WTC11 (cell line): ENCODE data around the gene ASIC5. TPM values are rescaled to one million over a fixed set of nuclear protein-coding genes. Genes with fewer than 3 reads are reported as not detected.

Source experiments
- ATAC-seq: fragments of 200-7000 bp; cut with Tn5 transposase; 2 replicates; pipeline ENCODE4 v1.10.0; 2021; ENCODE audit warnings: mild to moderate bottlenecking, moderate library complexity
- CTCF ChIA-PET: fragments of 300-600 bp; sonication (Branson Sonifier 250); formaldehyde crosslinking; loops from one replicate; lab custom pipeline; 2021; ENCODE audit warnings: antibody characterized with exemption; lab: Charles Lee
- POLR2A ChIA-PET: fragments of 350-600 bp; sonication (Branson Sonifier 250); formaldehyde crosslinking; loops from one replicate; lab custom pipeline; 2021; ENCODE audit warnings: antibody characterized with exemption; lab: Charles Lee
- DNase-seq: peaks from one replicate; pipeline ENCODE4 v3.0.0; 2021; ENCODE audit warnings: low spot score
- H3K27ac Mint-ChIP-seq: 2 replicates; pipeline ENCODE4 v1.8.0; 2021; ENCODE audit warnings: mixed read lengths
- H3K27me3 Mint-ChIP-seq: 2 replicates; pipeline ENCODE4 v1.8.0; 2021; ENCODE audit warnings: low read depth, mild to moderate bottlenecking, moderate library complexity, mixed read lengths
- H3K36me3 Mint-ChIP-seq: 2 replicates; pipeline ENCODE4 v1.8.0; 2021; ENCODE audit warnings: mixed read lengths
- H3K4me1 Mint-ChIP-seq: 2 replicates; pipeline ENCODE4 v1.8.0; 2022; ENCODE audit warnings: mixed read lengths
- H3K4me3 Mint-ChIP-seq: 2 replicates; pipeline ENCODE4 v1.8.0; 2021; ENCODE audit warnings: mild to moderate bottlenecking, moderate library complexity, mixed read lengths
- H3K9me3 Mint-ChIP-seq: 2 replicates; pipeline ENCODE4 v1.8.0; 2021; ENCODE audit warnings: mixed read lengths
- ARID4B ChIP-seq: sonication (generic); formaldehyde crosslinking; IDR thresholded peaks from 2 replicates; pipeline ENCODE4 v1.8.0; 2023; ENCODE audit warnings: missing genetic modification reagents, mild to moderate bottlenecking, borderline replicate concordance
- ATF2 ChIP-seq: sonication (generic); formaldehyde crosslinking; IDR thresholded peaks from 2 replicates; pipeline ENCODE4 v1.8.1; 2022; ENCODE audit warnings: low read depth, missing genetic modification reagents, borderline replicate concordance
- ESRRA ChIP-seq: sonication (generic); formaldehyde crosslinking; IDR thresholded peaks from 2 replicates; pipeline ENCODE4 v1.8.1; 2022; ENCODE audit warnings: mild to moderate bottlenecking, missing genetic modification reagents, borderline replicate concordance
- FOXP1 ChIP-seq: sonication (generic); formaldehyde crosslinking; IDR thresholded peaks from 2 replicates; pipeline ENCODE4 v1.8.0; 2022; ENCODE audit warnings: missing genetic modification reagents, mild to moderate bottlenecking, moderate library complexity, borderline replicate concordance
- HMGA2 ChIP-seq: fragments of 250-450 bp; sonication (Bioruptor Pico); IDR thresholded peaks from 2 replicates; pipeline ENCODE4 v1.4.0; 2021; ENCODE audit warnings: mild to moderate bottlenecking, moderate library complexity
- JUN ChIP-seq: sonication (generic); formaldehyde crosslinking; IDR thresholded peaks from 2 replicates; pipeline ENCODE4 v1.8.0; 2023; ENCODE audit warnings: mild to moderate bottlenecking, missing genetic modification reagents
- NFYB ChIP-seq: sonication (generic); formaldehyde crosslinking; conservative IDR thresholded peaks from 2 replicates; pipeline ENCODE4 v1.8.0; 2022; ENCODE audit warnings: low read depth, missing genetic modification reagents
- NR2C2 ChIP-seq: sonication (generic); formaldehyde crosslinking; IDR thresholded peaks from 2 replicates; pipeline ENCODE4 v1.8.0; 2022; ENCODE audit warnings: mild to moderate bottlenecking, missing genetic modification reagents
- RELA ChIP-seq: sonication (generic); formaldehyde crosslinking; IDR thresholded peaks from 2 replicates; pipeline ENCODE4 v1.8.1; 2022; ENCODE audit warnings: missing genetic modification reagents, mild to moderate bottlenecking, borderline replicate concordance
- RORB ChIP-seq: fragments of 250-450 bp; sonication (Bioruptor Pico); IDR thresholded peaks from 2 replicates; pipeline ENCODE4 v1.9.0; 2021; ENCODE audit warnings: mild to moderate bottlenecking
- SMAD4 ChIP-seq: sonication (generic); formaldehyde crosslinking; IDR thresholded peaks from 2 replicates; pipeline ENCODE4 v1.8.0; 2022; ENCODE audit warnings: mild to moderate bottlenecking, missing genetic modification reagents
- TEAD1 ChIP-seq: sonication (generic); formaldehyde crosslinking; IDR thresholded peaks from 2 replicates; pipeline ENCODE4 v1.8.0; 2022; ENCODE audit warnings: mild to moderate bottlenecking, missing genetic modification reagents
- TEAD4 ChIP-seq: sonication (generic); formaldehyde crosslinking; IDR thresholded peaks from 2 replicates; pipeline ENCODE4 v1.8.0; 2022; ENCODE audit warnings: mild to moderate bottlenecking, missing genetic modification reagents
- ZMAT4 ChIP-seq: fragments of 250-450 bp; sonication (Bioruptor Pico); IDR thresholded peaks from 2 replicates; pipeline ENCODE4 v1.9.0; 2021; ENCODE audit warnings: mild to moderate bottlenecking
- ZNF219 ChIP-seq: sonication (generic); formaldehyde crosslinking; IDR thresholded peaks from 2 replicates; pipeline ENCODE4 v1.8.0; 2023; ENCODE audit warnings: missing genetic modification reagents, mild to moderate bottlenecking, borderline replicate concordance
- ZNF232 ChIP-seq: sonication (generic); formaldehyde crosslinking; IDR thresholded peaks from 2 replicates; pipeline ENCODE4 v1.8.0; 2022; ENCODE audit warnings: mild to moderate bottlenecking, missing genetic modification reagents
- ZNF396 ChIP-seq: fragments of 250-450 bp; sonication (Bioruptor Pico); IDR thresholded peaks from 2 replicates; pipeline ENCODE4 v1.8.0; 2021; ENCODE audit warnings: mild to moderate bottlenecking, moderate library complexity, borderline replicate concordance
- ZNF416 ChIP-seq: fragments of 250-450 bp; sonication (Bioruptor Pico); IDR thresholded peaks from 2 replicates; pipeline ENCODE4 v1.9.0; 2021; ENCODE audit warnings: mild to moderate bottlenecking, inconsistent platforms
- ZSCAN18 ChIP-seq: fragments of 250-450 bp; sonication (Bioruptor Pico); IDR thresholded peaks from 2 replicates; pipeline ENCODE4 v2.1.2; 2022; ENCODE audit warnings: mild to moderate bottlenecking, moderate library complexity
- total RNA-seq: library from RNA; stranded (reverse); gene quantifications from 3 replicates; pipeline ENCODE4 v1.2.3, GENCODE V29; 2021
- TF ChIP-seq, protein P1 (sequence below): sonication (generic); formaldehyde crosslinking; IDR thresholded peaks from 2 replicates; pipeline ENCODE4 v1.8.1; 2023; ENCODE audit warnings: mild to moderate bottlenecking, missing genetic modification reagents
- TF ChIP-seq, protein P2 (sequence below): sonication (generic); formaldehyde crosslinking; IDR thresholded peaks from 2 replicates; pipeline ENCODE4 v1.8.1; 2022; ENCODE audit warnings: mild to moderate bottlenecking, missing genetic modification reagents, moderate library complexity, borderline replicate concordance
- TF ChIP-seq, protein P3 (sequence below): sonication (generic); formaldehyde crosslinking; IDR thresholded peaks from 2 replicates; pipeline ENCODE4 v1.8.1; 2023; ENCODE audit warnings: mild to moderate bottlenecking, missing genetic modification reagents, moderate library complexity
- TF ChIP-seq, protein P4 (sequence below): fragments of 250-450 bp; sonication (Bioruptor Pico); IDR thresholded peaks from 2 replicates; pipeline ENCODE4 v1.9.0; 2021; ENCODE audit warnings: mild to moderate bottlenecking

Gene ASIC5
- total RNA-seq, 1 experiment from 2014 or later = not detected

DNA sequence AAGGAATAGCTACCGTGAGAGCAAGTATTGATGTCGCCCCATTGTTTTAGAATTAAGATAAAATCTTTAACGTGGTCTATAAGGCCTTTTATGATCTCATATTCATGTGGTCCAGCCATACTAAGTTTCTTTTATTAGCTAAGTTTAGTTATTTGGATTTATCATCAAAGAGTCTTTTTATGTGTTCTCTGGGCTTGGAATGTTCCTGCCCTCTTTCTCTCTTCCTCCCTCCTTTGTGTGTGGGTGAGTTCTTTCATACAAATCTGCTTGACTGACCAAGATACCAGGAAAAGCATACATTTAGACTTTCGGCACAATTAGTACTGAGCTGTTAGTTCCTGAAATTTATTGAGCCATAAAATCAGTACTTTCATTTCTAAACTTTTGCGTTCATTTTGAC, 48.7 kb upstream of the ASIC5 start:
- H3K4me1 Mint-ChIP-seq = 0 out of 2 replicates have a peak, but pooled peaks cover 3% of the 10 kb centered on the region
- DNase-seq (no peak), ATAC-seq (no peak)
- H3K36me3 Mint-ChIP-seq = no peaks in the 10 kb centered on the region
- H3K4me3 Mint-ChIP-seq = no peak overlapping the region
- H3K9me3 Mint-ChIP-seq = no peaks in the 10 kb centered on the region
- no peaks in the 10 kb centered on the region; the same call in 1 of the 2 replicates for H3K27me3 Mint-ChIP-seq
- no peak overlapping the region for H3K27ac Mint-ChIP-seq
- ChIA-PET CTCF (no interaction called here), POLR2A (no interaction called here)
- TF ChIP-seq ESRRA (CRISPR knock-in tag) (no peak), ZNF396 (CRISPR knock-in tag) (no peak), ZNF219 (CRISPR knock-in tag) (no peak), ARID4B (CRISPR knock-in tag) (no peak), ZSCAN18 (no peak), SMAD4 (no peak), TEAD1 (CRISPR knock-in tag) (no peak)
- TF ChIP-seq, protein P1, sequence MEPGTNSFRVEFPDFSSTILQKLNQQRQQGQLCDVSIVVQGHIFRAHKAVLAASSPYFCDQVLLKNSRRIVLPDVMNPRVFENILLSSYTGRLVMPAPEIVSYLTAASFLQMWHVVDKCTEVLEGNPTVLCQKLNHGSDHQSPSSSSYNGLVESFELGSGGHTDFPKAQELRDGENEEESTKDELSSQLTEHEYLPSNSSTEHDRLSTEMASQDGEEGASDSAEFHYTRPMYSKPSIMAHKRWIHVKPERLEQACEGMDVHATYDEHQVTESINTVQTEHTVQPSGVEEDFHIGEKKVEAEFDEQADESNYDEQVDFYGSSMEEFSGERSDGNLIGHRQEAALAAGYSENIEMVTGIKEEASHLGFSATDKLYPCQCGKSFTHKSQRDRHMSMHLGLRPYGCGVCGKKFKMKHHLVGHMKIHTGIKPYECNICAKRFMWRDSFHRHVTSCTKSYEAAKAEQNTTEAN (CRISPR knock-in tag) = no peak

DNA sequence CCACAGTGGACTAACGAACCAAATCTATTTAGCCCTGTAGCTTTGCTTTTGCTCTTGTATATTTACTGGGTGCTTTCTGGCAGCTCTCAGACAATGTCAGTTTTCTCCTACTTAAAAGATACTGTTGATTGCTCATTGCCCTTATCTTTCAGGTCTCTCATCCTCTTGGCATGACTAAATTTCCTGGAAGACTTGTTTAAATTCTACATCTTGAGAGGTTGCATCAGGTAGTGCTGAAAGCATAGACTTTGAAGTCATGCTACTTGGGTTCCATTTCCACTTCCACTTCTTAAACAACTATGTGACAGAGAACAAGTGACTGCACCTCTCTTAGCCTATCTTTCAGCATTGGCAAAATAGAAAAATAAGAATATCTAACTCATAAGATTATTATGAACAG, 45.8 kb upstream of the ASIC5 start:
- H3K4me3 Mint-ChIP-seq = no peak overlapping the region
- POLR2A ChIA-PET = no interaction called here
- H3K27ac Mint-ChIP-seq = no peak overlapping the region
- TF ChIP-seq ZMAT4 (no peak), NR2C2 (CRISPR knock-in tag) (no peak), FOXP1 (CRISPR knock-in tag) (no peak), RELA (CRISPR knock-in tag) (no peak), ZNF416 (CRISPR knock-in tag) (no peak), TEAD4 (CRISPR knock-in tag) (no peak), HMGA2 (CRISPR knock-in tag) (no peak), ZNF232 (CRISPR knock-in tag) (no peak), RORB (no peak), JUN (CRISPR knock-in tag) (no peak), NFYB (CRISPR knock-in tag) (no peak), ATF2 (CRISPR knock-in tag) (no peak)
- TF ChIP-seq, protein P2, sequence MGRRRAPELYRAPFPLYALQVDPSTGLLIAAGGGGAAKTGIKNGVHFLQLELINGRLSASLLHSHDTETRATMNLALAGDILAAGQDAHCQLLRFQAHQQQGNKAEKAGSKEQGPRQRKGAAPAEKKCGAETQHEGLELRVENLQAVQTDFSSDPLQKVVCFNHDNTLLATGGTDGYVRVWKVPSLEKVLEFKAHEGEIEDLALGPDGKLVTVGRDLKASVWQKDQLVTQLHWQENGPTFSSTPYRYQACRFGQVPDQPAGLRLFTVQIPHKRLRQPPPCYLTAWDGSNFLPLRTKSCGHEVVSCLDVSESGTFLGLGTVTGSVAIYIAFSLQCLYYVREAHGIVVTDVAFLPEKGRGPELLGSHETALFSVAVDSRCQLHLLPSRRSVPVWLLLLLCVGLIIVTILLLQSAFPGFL (CRISPR knock-in tag) = no peak
- TF ChIP-seq, protein P3, sequence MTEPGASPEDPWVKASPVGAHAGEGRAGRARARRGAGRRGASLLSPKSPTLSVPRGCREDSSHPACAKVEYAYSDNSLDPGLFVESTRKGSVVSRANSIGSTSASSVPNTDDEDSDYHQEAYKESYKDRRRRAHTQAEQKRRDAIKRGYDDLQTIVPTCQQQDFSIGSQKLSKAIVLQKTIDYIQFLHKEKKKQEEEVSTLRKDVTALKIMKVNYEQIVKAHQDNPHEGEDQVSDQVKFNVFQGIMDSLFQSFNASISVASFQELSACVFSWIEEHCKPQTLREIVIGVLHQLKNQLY (CRISPR knock-in tag) = no peak
- TF ChIP-seq, protein P4, sequence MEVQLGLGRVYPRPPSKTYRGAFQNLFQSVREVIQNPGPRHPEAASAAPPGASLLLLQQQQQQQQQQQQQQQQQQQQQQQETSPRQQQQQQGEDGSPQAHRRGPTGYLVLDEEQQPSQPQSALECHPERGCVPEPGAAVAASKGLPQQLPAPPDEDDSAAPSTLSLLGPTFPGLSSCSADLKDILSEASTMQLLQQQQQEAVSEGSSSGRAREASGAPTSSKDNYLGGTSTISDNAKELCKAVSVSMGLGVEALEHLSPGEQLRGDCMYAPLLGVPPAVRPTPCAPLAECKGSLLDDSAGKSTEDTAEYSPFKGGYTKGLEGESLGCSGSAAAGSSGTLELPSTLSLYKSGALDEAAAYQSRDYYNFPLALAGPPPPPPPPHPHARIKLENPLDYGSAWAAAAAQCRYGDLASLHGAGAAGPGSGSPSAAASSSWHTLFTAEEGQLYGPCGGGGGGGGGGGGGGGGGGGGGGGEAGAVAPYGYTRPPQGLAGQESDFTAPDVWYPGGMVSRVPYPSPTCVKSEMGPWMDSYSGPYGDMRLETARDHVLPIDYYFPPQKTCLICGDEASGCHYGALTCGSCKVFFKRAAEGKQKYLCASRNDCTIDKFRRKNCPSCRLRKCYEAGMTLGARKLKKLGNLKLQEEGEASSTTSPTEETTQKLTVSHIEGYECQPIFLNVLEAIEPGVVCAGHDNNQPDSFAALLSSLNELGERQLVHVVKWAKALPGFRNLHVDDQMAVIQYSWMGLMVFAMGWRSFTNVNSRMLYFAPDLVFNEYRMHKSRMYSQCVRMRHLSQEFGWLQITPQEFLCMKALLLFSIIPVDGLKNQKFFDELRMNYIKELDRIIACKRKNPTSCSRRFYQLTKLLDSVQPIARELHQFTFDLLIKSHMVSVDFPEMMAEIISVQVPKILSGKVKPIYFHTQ (CRISPR knock-in tag) = no peak

More for the DNA sequence above, 45.8 kb upstream of the ASIC5 start:
- Mint-ChIP-seq H3K27me3 (no peaks in the 10 kb centered on the region; the same call in 1 of the 2 replicates), H3K4me1 (0 out of 2 replicates have a peak, but pooled peaks cover 3% of the 10 kb centered on the region), H3K36me3 (no peaks in the 10 kb centered on the region), H3K9me3 (no peaks in the 10 kb centered on the region)
- DNase-seq (no peak), ATAC-seq (no peak)
- CTCF ChIA-PET = no interaction called here
